AG08396 (cell line): ENCODE data around the gene CHID1.

Experiments
- DNase-seq: peaks from one replicate; pipeline ENCODE4 v3.0.0; 2012; ENCODE audit warnings: low spot score, mixed read lengths

The CHID1 gene

GRCh38 chr11:910044-910588, 494 bp downstream of the CHID1 start:
- DNase-seq: peak; percentile 61

GRCh38 chr11:909406-909805, 1.2 kb downstream of the CHID1 start:
- no peak for DNase-seq

- DNase-seq: no peak
Observed at GRCh38 chr11:908273-908672, 2.3 kb downstream of the CHID1 start.

- no peak for DNase-seq
Observed at GRCh38 chr11:907668-908067, 2.9 kb downstream of the CHID1 start.

- DNase-seq: no peak
Observed at GRCh38 chr11:905952-906351, 4.7 kb downstream of the CHID1 start.

- no peak for DNase-seq
Observed at GRCh38 chr11:904380-904779, 6.2 kb downstream of the CHID1 start.

GRCh38 chr11:901452-902061, 9.1 kb downstream of the CHID1 start:
- no peak for DNase-seq

GRCh38 chr11:900545-900944, 10.1 kb downstream of the CHID1 start:
- DNase-seq: no peak

GRCh38 chr11:899724-900123, 10.9 kb downstream of the CHID1 start:
- DNase-seq: no peak

- DNase-seq: no peak
Observed at GRCh38 chr11:898540-899190, 11.9 kb downstream of the CHID1 start.

GRCh38 chr11:898143-898511, 12.5 kb downstream of the CHID1 start:
- DNase-seq: peak; percentile 46

- no peak for DNase-seq
Observed at GRCh38 chr11:897253-898142, 13.1 kb downstream of the CHID1 start.

- no peak for DNase-seq
Observed at GRCh38 chr11:895331-896110, 15.1 kb downstream of the CHID1 start.

- DNase-seq: no peak
Observed at GRCh38 chr11:894575-895201, 15.9 kb downstream of the CHID1 start.

- DNase-seq: no peak
Observed at GRCh38 chr11:893008-893654, 17.5 kb downstream of the CHID1 start.

GRCh38 chr11:890794-891540, 19.6 kb downstream of the CHID1 start:
- no peak for DNase-seq

- no peak for DNase-seq
Observed at GRCh38 chr11:889687-890475, 20.7 kb downstream of the CHID1 start.

GRCh38 chr11:889257-889656, 21.4 kb downstream of the CHID1 start:
- DNase-seq: no peak
